ENCODE measurements around the gene PTPRN.
"Not testable (repeated sequence)": the region's sequence is repeated elsewhere in the genome, so short reads cannot be mapped to it uniquely, and the experiment has no call there.

Gene PTPRN

GRCh38 chr2:219325136-219325535, 15.9 kb upstream of the PTPRN start:
- no peak overlapping the region for H3K4me3 Mint-ChIP-seq
- no peak for DNase-seq
- H3K27ac Mint-ChIP-seq: no peak overlapping the region
- peaks cover 75% of the 10 kb centered on the region for H3K27me3 Mint-ChIP-seq
- peaks cover 11% of the 10 kb centered on the region for H3K4me1 Mint-ChIP-seq
- ATAC-seq: no peak
- no peaks in the 10 kb centered on the region for H3K9me3 Mint-ChIP-seq

- H3K27me3 Mint-ChIP-seq: peaks cover 60% of the 10 kb centered on the region
- ATAC-seq: no peak
These were observed 14.2 kb upstream of the PTPRN start for GRCh38 chr2:219323434-219323833.

DNA sequence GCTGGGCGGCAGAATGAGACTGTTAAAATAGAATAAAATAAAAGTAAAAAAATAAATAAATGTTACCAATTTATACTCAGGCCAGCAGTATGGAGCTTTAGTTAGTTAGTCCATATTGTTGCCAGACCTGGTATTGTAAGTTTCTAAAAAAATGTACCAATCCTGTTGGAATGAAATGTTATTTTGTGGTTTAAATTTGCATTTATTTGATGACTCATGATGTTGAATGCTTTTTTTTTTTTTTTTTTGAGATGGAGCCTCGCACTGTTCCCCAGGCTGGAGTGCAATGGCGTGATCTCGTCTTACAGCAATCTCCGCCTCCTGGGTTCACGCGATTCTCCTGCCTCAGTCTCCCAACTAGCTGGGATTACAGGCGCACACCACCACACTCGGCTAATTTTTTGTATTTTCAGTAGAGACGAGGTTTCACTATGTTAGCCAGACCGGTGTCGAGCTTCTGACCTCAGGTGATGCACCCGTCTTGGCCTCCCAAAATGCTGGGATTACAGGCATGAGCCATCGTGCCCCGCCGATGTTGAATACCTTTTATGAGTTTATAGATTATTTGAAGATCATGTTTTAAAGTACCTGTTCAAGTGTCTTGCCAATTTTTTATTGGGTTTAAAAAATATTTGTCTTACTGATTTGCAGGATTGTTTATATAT, 5.7 kb upstream of the PTPRN start:
- H3K27ac Mint-ChIP-seq: no peak overlapping the region
- DNase-seq (no peak), ATAC-seq (no peak)
- H3K4me1 Mint-ChIP-seq: no peaks in the 10 kb centered on the region
- H3K9me3 Mint-ChIP-seq: peaks cover 4 to 7% of the 10 kb centered on the region in 2 donors
- no peak overlapping the region for H3K4me3 Mint-ChIP-seq
- H3K27me3 Mint-ChIP-seq: peaks cover 17% of the 10 kb centered on the region

More at GRCh38 chr2:219323434-219323833, 14.2 kb upstream of the PTPRN start:
- H3K27ac Mint-ChIP-seq: no peak overlapping the region
- H3K4me1 Mint-ChIP-seq: peaks cover 11% of the 10 kb centered on the region
- H3K9me3 Mint-ChIP-seq: no peaks in the 10 kb centered on the region
- no peak overlapping the region for H3K4me3 Mint-ChIP-seq
- DNase-seq: no peak

GRCh38 chr2:219312683-219313263, 3.6 kb upstream of the PTPRN start:
- not testable (repeated sequence) for H3K27ac Mint-ChIP-seq, ATAC-seq, H3K9me3 Mint-ChIP-seq, H3K4me1 Mint-ChIP-seq, H3K4me3 Mint-ChIP-seq, DNase-seq
- peaks cover 39% of the 10 kb centered on the region for H3K27me3 Mint-ChIP-seq

- Mint-ChIP-seq H3K9me3 (peaks cover 3 to 4% of the 10 kb centered on the region in 2 donors), H3K27ac (no peak overlapping the region), H3K4me1 (peaks cover 4% of the 10 kb centered on the region), H3K4me3 (no peak overlapping the region), H3K27me3 (peaks cover 73% of the 10 kb centered on the region)
- peak; percentile 62 to 73 for DNase-seq
- peak; percentile 83 for ATAC-seq
These were observed 779 bp downstream of the PTPRN start for GRCh38 chr2:219308142-219309101.

GRCh38 chr2:219306047-219306446, 3.2 kb downstream of the PTPRN start:
- ATAC-seq (no peak), DNase-seq (no peak)
- H3K27me3 Mint-ChIP-seq: peaks cover 84% of the 10 kb centered on the region
- peaks cover 0 to 4% of the 10 kb centered on the region in 2 donors for H3K9me3 Mint-ChIP-seq
- peaks cover 4% of the 10 kb centered on the region for H3K4me1 Mint-ChIP-seq
- H3K4me3 Mint-ChIP-seq: no peak overlapping the region
- H3K27ac Mint-ChIP-seq: no peak overlapping the region

- no peak for DNase-seq
- Mint-ChIP-seq H3K4me3 (no peak overlapping the region), H3K9me3 (no peaks in the 10 kb centered on the region), H3K27ac (no peak overlapping the region), H3K4me1 (peaks cover 9% of the 10 kb centered on the region), H3K27me3 (peaks cover 79% of the 10 kb centered on the region)
- no peak for ATAC-seq
These were observed 5.0 kb downstream of the PTPRN start for GRCh38 chr2:219304223-219304622.

DNA sequence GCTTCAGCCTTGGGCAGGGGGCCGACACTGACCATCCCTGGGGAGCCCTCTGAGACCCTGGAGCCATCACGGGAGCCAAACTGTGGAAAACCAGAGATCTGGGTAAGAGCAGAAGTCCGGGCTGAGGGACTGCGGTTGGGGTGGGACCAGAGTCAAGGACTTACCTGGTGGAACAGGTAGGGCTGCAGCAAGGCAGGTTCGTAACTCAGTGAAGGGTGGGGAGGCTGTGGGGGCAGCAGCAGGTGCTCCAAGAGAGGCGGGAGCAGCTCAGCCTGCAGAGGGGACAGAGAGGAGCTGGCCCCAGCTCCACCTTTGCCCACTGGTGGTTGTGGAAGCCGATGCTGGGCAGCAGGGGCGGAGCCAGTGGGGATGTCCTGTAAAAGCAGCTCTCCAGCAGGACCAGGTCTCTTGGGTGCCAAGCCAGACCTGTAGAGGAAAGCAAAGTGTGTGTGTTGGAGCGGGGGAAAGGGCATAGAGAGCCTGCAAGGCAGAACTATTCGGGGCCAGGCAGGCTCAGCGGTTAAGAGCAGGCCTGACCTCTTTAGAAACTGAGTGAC, 6.7 kb downstream of the PTPRN start:
- DNase-seq: no peak
- Mint-ChIP-seq H3K27me3 (peaks cover 62% of the 10 kb centered on the region), H3K4me3 (no peak overlapping the region), H3K27ac (no peak overlapping the region), H3K9me3 (no peaks in the 10 kb centered on the region), H3K4me1 (peaks cover 21% of the 10 kb centered on the region)
- no peak for ATAC-seq

GRCh38 chr2:219300022-219300421, 9.2 kb downstream of the PTPRN start:
- ATAC-seq (no peak), DNase-seq (no peak)
- peaks cover 39% of the 10 kb centered on the region for H3K27me3 Mint-ChIP-seq
- H3K4me1 Mint-ChIP-seq: peaks cover 43% of the 10 kb centered on the region
- no peaks in the 10 kb centered on the region for H3K9me3 Mint-ChIP-seq
- H3K4me3 Mint-ChIP-seq: no peak overlapping the region
- no peak overlapping the region for H3K27ac Mint-ChIP-seq

- no peak for ATAC-seq
- peaks cover 48% of the 10 kb centered on the region for H3K4me1 Mint-ChIP-seq
- no peak for DNase-seq
- H3K4me3 Mint-ChIP-seq: peak overlapping the region in 1 of 2 donors; percentile 65
- H3K27me3 Mint-ChIP-seq: peaks cover 32% of the 10 kb centered on the region
- H3K27ac Mint-ChIP-seq: no peak overlapping the region
- no peaks in the 10 kb centered on the region for H3K9me3 Mint-ChIP-seq
These were observed 9.8 kb downstream of the PTPRN start for GRCh38 chr2:219299372-219299760.

- Mint-ChIP-seq H3K27me3 (peaks cover 30% of the 10 kb centered on the region), H3K27ac (peak overlapping the region in 1 of 2 donors; percentile 51), H3K9me3 (no peaks in the 10 kb centered on the region), H3K4me3 (peak overlapping the region in 1 of 2 donors; percentile 65), H3K4me1 (peaks cover 53% of the 10 kb centered on the region)
- ATAC-seq: peak; percentile 64
- peak; percentile 86 to 89 for DNase-seq
These were observed 10.3 kb downstream of the PTPRN start for GRCh38 chr2:219298759-219299371.

DNA sequence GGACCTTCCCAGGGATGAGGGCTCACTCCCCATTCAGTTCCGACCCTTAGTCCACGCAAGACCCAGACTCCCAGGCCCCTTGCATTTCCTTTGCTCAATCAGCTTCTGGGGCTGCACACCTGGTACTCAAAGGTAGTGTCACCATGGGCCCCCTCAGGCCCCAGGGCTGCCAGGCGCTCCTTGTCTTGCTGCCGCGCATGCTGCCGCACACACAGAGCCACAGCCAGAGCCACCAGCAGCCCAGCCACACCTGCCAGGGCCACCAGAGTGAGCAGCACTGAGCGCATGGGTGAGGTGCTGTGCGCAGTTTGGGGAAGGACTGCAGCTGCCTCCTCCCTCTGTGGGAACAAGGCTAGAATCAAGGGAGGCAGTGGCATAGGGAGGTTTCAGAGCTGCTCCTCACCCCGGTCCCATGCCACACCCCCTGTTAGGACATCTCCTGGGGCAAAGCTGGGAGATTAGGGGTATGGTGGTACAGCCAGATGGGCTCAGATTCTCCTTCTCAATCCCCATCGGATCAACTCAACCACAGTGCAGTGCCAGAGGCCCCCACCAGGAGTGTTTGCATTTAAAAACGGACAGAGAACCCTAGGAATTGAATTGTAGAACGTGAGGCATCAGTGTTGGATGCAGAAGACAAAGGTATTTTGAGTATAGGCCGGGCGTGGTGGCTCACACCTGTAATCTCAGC, 11.3 kb downstream of the PTPRN start:
- no peak overlapping the region for H3K27ac Mint-ChIP-seq
- no peak for DNase-seq
- H3K9me3 Mint-ChIP-seq: no peaks in the 10 kb centered on the region
- peaks cover 57% of the 10 kb centered on the region for H3K4me1 Mint-ChIP-seq
- no peak for ATAC-seq
- peaks cover 30% of the 10 kb centered on the region for H3K27me3 Mint-ChIP-seq
- H3K4me3 Mint-ChIP-seq: no peak overlapping the region

DNA sequence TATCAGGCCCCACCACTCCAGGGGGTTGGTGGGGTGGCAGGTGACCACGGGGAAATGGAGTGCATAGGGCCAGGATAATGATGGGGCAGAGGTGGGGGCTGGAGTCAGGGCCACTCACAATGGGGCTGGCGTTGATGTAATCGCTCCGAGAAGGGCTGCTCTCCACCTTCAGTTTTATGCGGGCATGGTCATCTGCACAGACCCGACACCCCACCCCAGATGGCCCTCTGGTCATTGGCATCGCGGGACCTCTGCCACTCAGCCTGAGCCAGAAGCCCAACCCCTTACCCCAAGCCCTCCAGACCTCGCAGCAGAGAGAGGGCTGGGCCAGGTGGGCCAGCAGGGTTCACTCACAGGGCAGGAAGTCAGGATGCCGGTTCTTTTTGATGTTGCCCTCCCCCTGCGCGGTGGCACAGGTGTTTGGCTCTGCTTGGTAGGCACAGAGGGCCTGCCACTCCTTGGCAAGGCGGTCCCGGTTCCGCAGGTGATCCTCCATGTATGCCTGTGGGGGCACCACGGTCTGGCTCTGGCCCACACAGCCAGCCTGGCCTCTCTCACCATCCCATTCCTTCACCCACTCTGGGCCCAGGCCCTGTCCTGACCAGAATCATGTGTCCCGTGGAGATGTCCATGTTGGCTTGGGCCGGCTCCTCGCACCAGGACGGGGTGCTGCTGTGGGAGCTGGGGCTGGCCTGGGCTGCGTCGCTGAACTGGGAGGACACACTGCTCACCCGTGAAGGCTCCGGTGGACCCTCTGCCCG, 12.4 kb downstream of the PTPRN start:
- Mint-ChIP-seq H3K9me3 (no peaks in the 10 kb centered on the region), H3K4me1 (peaks cover 57% of the 10 kb centered on the region), H3K4me3 (no peak overlapping the region), H3K27ac (no peak overlapping the region), H3K27me3 (peaks cover 21% of the 10 kb centered on the region)
- DNase-seq (no peak), ATAC-seq (no peak)

GRCh38 chr2:219296142-219296541, 13.1 kb downstream of the PTPRN start:
- Mint-ChIP-seq H3K4me3 (no peak overlapping the region), H3K9me3 (no peaks in the 10 kb centered on the region), H3K27me3 (peaks cover 14% of the 10 kb centered on the region), H3K27ac (no peak overlapping the region), H3K4me1 (peaks cover 57% of the 10 kb centered on the region)
- DNase-seq (no peak), ATAC-seq (no peak)

Measured in stimulated activated naive CD8-positive, alpha-beta T cell treated with anti-CD3 and anti-CD28 coated beads, Interleukin-15, amount 100 ng/mL, for 72 hours (primary cell).